Esophagus squamous epithelium (tissue), 4 donors: ENCODE results near the gene STRAP.

Experiments
- CTCF ChIP-seq, 6 experiments: fragments of 450-650 bp in 4 of 6; fragments of 200-600 bp in 2 of 6; sonication (generic) in 2 of 6; IDR thresholded peaks; one replicate each; pipeline ENCODE4 v1.5.1; 2016 to 2019; ENCODE audit warnings: antibody characterized with exemption in 6 of 6, mild to moderate bottlenecking in 4 of 6, moderate library complexity in 4 of 6
- POLR2A ChIP-seq, 4 donors: fragments of 450-650 bp; IDR thresholded peaks; one replicate each; pipeline ENCODE4 v1.6.1; 2017; ENCODE audit warnings: antibody characterized with exemption in 4 of 4, mild to moderate bottlenecking in 4 of 4, moderate library complexity in 3 of 4

- TF ChIP-seq POLR2A (IDR thresholded peaks at IDR 0.05) (no peak), CTCF (IDR thresholded peaks at IDR 0.05) (no peak)
These were observed 8.6 kb upstream of the STRAP start for GRCh38 chr12:15873556-15873955.
